HAP-1 (cell line): ENCODE data around the gene CAMK2G.

ENCODE experiments used
- DNase-seq, 2 experiments: peaks; one replicate each; pipeline ENCODE4 v3.0.0-alpha.2; 2016 to 2020; ENCODE audit warnings: low spot score in 2 of 2
- H3K27me3 ChIP-seq: fragments of 250-450 bp; sonication (Bioruptor Pico); 2 replicates; pipeline ENCODE4 v1.5.1; 2020; ENCODE audit warnings: low read depth, mild to moderate bottlenecking, moderate library complexity
- H3K36me3 ChIP-seq: fragments of 250-450 bp; sonication (Bioruptor Pico); replicated peaks from 2 replicates; pipeline ENCODE4 v1.5.1; 2020; ENCODE audit warnings: mild to moderate bottlenecking
- H3K4me1 ChIP-seq: fragments of 250-450 bp; sonication (Bioruptor Pico); 2 replicates; pipeline ENCODE4 v1.5.1; 2020; ENCODE audit warnings: mild to moderate bottlenecking
- H3K4me3 ChIP-seq: fragments of 250-450 bp; sonication (Bioruptor Pico); 2 replicates; pipeline ENCODE4 v1.5.1; 2020; ENCODE audit warnings: mild to moderate bottlenecking, moderate library complexity
- H3K9me3 ChIP-seq: fragments of 250-450 bp; sonication (Bioruptor Pico); 2 replicates; pipeline ENCODE4 v1.5.1; 2020; ENCODE audit warnings: mild to moderate bottlenecking, moderate library complexity
- in situ Hi-C: fragments of 300-500 bp; cut with MboI; formaldehyde crosslinking; loops from 3 replicates; pipeline ENCODE4 v1.14.3; 2020; ENCODE audit warnings: low sequenced_read_pairs, inconsistent platforms, mixed read lengths

The CAMK2G gene

DNA sequence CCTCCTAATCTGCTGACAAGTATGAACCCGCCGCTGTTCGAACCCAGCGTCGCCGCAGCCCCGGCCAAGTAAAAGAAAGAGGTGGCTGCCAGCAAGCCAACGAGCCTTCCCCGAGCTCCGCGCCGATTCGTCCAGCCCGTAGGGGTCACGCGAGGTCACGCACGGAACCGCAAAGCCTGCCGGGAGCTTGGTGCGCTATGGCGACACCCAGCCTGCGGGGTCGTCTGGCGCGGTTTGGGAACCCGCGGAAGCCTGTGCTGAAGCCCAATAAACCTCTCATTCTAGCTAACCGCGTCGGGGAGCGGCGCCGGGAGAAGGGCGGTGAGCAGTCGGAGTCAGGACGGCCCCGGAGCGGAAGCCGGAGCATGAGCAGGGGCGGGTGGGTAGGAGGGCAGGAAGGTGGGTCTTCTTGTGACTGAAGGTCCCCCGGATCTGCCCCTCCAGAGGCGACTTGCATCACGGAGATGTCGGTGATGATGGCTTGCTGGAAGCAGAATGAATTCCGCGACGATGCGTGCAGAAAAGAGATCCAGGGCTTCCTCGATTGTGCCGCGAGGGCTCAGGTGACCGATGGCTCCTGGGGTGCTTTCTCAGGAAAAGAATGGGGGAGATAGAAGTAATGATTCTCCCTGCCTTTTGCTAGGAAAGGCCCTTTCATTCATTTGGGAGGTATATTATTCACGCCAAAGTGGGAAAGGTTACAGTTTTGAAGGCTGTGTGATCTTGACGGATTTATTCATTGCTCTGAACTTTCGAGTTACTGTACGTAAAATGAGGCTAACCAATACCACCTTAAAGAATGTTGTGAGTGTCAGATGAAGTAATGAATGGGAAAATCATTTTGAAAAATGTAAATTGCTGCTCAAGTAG lies 92.2 kb downstream of the CAMK2G start, which contains the start of gene CHCHD1:
TSS of gene CHCHD1 (plus strand) at position 170 of the 870 bp plus-strand sequence. CDS start at position 198, 28 bp downstream.
- Histone ChIP-seq H3K4me3 (peak within 1 kb of the TSS; percentile 91), H3K27me3 (no peaks in the 10 kb centered on the region), H3K36me3 (peaks cover 16% of the 10 kb centered on the region), H3K9me3 (no peaks in the 10 kb centered on the region), H3K4me1 (peaks cover 30% of the 10 kb centered on the region)
- in situ Hi-C loops: no loop called here
- DNase-seq: peak; percentile 82 to 96

DNA sequence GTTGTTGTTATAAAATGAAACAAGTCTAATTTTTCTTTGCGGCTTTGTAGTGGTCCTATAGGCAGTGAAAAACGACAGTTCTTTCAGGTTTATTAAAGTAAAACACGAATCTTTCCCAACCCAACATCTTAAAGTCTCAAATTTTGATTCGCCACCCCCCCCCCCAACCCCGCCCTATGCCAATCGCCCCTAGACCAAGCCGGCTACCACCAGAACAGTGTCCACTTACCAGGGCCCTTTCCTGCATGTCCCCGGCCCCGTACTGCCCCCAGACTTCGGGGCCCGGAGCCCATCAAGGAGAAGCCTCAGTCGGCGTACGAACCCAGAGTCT lies 92.8 kb downstream of the CAMK2G start:
- H3K4me3 ChIP-seq: peak overlapping the region; percentile 91
- H3K27me3 ChIP-seq: no peaks in the 10 kb centered on the region
- peaks cover 21% of the 10 kb centered on the region for H3K36me3 ChIP-seq
- H3K4me1 ChIP-seq: peaks cover 29% of the 10 kb centered on the region
- no peak for DNase-seq
- H3K9me3 ChIP-seq: no peaks in the 10 kb centered on the region
- in situ Hi-C loops: no loop called here

DNA sequence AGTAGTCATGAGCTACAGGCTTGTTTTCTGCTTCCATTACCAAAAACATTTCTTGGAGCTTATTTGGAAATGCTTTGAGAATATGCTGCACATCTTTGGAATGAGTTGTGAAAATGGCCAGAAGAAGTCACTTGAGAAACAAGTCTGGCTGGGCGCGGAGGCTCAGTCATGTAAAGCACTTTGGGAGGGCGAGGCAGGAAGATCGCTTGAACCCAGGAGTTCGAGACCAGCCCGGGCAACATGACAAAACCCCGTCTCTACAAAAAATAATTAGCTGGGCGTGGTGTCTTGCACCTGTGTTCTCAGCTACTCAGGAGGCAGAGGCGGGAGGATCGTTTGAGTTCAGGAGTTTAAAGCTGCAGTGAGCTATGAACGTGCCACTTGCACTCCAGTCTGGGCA lies 93.4 kb downstream of the CAMK2G start:
- no peak for DNase-seq
- Histone ChIP-seq H3K4me1 (peaks cover 28% of the 10 kb centered on the region), H3K4me3 (peak overlapping the region; percentile 91), H3K36me3 (peaks cover 21% of the 10 kb centered on the region), H3K9me3 (no peaks in the 10 kb centered on the region), H3K27me3 (no peaks in the 10 kb centered on the region)
- in situ Hi-C loops: no loop called here

DNA sequence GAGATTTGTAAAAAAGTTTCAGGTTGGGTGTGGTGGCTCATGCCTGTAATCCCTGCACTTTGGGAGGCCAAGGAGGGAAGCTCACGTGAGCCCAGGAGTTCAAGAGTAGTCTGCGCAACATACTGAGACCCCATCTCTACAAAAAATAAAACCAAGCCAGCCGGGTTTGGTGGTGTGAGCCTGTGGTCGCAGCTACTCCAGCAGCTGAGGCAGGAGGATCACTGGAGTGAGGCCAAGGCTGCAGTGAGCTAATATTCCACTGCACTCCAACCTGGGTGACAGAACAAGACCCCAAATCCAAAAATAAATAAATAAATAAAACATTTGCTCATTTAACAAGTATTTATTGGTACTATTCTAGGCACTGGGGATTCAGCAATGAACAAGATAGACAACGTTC lies 94.1 kb downstream of the CAMK2G start:
- peaks cover 26% of the 10 kb centered on the region for H3K36me3 ChIP-seq
- H3K27me3 ChIP-seq: no peaks in the 10 kb centered on the region
- peaks cover 31% of the 10 kb centered on the region for H3K4me1 ChIP-seq
- no peak for DNase-seq
- H3K9me3 ChIP-seq: no peaks in the 10 kb centered on the region
- in situ Hi-C loops: no loop called here
- H3K4me3 ChIP-seq: no peak overlapping the region; the same call in 1 of the 2 replicates

DNA sequence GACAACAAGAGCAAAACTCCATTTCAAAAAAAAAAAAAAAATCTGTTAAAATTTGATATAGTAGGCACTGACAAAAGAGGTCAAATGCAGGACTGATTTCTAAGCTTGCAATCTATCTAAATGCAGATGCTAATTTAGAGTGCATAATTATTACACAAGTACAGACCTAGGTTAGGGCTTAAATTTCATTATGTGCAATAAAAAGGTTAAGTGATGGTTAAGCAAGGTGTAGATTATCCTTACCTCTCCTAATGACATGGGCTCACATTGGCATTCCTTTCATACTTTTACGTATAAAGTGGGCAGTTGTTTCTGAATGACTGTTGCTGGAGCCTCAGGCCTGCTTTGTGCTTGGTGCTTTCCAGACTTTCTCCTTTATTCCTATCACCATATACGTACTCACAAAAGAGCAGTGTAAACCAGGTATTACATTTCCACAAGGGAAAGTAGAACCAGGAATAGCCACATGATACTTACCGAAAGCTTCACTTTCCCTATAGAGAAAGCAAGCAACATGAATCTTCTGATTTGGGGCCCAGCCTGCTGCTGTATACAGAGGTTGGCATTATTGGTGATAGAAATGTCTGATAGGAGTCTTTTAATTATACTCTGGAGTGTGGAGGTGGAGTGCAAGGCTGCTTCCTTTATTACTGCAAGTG lies 94.7 kb downstream of the CAMK2G start:
- H3K36me3 ChIP-seq: peaks cover 26% of the 10 kb centered on the region
- no peaks in the 10 kb centered on the region for H3K27me3 ChIP-seq
- DNase-seq: no peak
- peaks cover 30% of the 10 kb centered on the region for H3K4me1 ChIP-seq
- in situ Hi-C loops: no loop called here
- no peaks in the 10 kb centered on the region for H3K9me3 ChIP-seq
- H3K4me3 ChIP-seq: no peak overlapping the region

DNA sequence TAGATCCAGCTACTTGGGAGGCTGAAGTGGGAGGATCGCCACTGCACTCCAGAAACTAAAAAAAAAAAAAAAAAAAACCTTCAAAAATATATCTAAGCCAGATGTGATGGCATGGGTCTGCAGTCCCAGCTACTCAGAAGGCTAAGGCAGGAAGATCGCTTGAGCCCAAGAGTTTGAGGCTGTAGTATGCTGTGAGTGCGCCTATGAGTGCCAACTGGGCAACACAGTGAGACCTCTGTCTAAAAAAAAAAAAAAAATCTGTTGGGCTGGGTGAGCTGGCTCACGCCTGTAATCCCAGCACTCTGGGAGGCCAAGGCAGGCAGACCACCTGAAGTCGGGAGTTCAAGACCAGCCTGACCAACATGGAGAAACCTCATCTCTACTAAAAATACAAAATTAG lies 95.3 kb downstream of the CAMK2G start:
- no peak for DNase-seq
- Histone ChIP-seq H3K9me3 (no peaks in the 10 kb centered on the region), H3K27me3 (no peaks in the 10 kb centered on the region), H3K4me1 (peaks cover 33% of the 10 kb centered on the region), H3K4me3 (no peak overlapping the region), H3K36me3 (peaks cover 26% of the 10 kb centered on the region)
- in situ Hi-C loops: no loop called here

DNA sequence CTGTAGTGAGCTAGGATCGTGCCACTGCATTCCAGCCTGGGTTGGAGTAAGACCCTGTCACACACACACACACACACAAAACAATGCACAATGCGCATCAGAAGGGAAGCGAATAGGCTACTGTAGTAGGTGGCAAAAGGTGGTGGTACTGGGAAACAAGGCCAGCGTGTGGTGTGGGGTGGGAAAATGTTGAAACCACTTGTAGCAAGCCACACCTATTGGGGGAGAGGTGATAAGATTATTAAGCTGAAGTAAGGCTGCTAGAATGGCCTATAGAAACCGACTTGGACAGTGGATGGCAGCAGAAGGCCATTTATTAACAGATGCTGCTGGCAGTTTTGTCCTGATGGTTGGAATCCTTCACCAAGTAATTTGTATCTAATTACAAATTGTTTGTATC lies 99.7 kb downstream of the CAMK2G start:
- H3K36me3 ChIP-seq: peaks cover 43% of the 10 kb centered on the region
- no peak overlapping the region for H3K4me3 ChIP-seq
- H3K4me1 ChIP-seq: peaks cover 21% of the 10 kb centered on the region
- H3K9me3 ChIP-seq: no peaks in the 10 kb centered on the region
- DNase-seq: no peak
- in situ Hi-C loops: no loop called here
- H3K27me3 ChIP-seq: no peaks in the 10 kb centered on the region

DNA sequence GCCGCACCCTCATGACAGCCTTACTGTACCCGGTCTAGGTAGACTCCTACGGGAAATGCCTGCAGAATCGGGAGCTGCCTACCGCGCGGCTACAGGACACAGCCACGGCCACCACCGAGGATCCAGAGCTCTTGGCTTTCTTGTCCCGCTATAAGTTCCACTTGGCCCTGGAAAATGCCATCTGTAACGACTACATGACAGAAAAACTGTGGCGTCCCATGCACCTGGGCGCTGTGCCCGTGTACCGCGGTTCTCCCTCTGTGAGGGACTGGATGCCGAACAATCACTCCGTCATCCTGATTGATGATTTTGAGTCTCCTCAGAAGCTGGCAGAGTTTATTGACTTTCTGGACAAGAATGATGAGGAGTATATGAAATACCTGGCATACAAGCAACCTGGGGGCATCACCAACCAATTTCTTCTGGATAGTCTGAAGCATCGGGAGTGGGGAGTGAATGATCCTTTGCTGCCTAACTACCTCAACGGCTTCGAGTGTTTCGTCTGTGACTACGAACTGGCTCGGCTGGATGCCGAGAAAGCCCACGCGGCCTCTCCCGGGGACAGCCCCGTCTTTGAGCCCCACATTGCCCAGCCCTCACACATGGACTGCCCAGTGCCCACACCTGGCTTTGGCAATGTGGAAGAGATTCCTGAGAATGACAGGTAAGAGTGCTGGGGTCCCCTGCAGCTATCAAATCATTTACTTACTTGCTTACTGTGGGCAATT lies 101.0 kb downstream of the CAMK2G start:
- in situ Hi-C loops: no loop called here
- peaks cover 18% of the 10 kb centered on the region for H3K4me1 ChIP-seq
- H3K9me3 ChIP-seq: no peaks in the 10 kb centered on the region
- no peak for DNase-seq
- H3K36me3 ChIP-seq: peaks cover 44% of the 10 kb centered on the region
- peak overlapping the region; percentile 74 for H3K4me3 ChIP-seq
- no peaks in the 10 kb centered on the region for H3K27me3 ChIP-seq

DNA sequence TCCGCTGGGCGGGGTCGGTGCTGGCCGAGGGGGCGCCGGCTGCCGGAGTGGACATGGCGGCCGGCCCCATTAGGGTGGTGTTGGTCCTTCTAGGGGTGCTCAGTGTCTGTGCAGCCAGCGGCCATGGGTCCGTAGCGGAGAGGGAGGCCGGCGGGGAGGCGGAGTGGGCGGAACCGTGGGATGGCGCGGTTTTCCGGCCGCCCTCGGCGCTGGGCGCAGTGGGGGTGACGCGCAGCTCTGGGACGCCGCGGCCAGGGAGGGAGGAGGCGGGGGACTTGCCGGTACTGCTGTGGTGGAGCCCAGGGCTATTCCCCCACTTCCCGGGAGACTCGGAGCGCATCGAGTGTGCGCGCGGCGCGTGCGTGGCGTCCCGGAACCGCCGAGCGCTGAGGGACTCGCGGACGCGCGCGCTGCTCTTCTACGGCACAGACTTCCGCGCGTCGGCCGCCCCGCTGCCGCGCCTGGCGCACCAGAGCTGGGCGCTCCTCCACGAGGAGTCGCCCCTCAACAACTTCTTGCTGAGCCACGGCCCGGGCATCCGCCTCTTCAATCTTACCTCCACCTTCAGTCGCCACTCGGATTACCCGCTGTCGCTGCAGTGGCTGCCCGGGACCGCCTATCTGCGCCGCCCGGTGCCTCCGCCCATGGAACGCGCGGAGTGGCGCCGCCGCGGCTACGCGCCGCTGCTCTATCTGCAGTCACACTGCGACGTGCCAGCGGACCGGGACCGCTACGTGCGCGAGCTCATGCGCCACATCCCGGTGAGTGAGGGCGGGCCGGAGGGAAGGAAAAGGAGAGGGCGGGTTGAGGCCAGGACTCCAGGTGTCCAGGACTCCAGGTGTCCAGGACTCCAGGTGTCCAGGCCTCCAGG lies 101.8 kb downstream of the CAMK2G start:
- H3K27me3 ChIP-seq: no peaks in the 10 kb centered on the region
- DNase-seq: peak; percentile 30 to 72
- peaks cover 52% of the 10 kb centered on the region for H3K36me3 ChIP-seq
- no peaks in the 10 kb centered on the region for H3K9me3 ChIP-seq
- peak overlapping the region; percentile 74 for H3K4me3 ChIP-seq
- in situ Hi-C loops: no loop called here
- peaks cover 18% of the 10 kb centered on the region for H3K4me1 ChIP-seq

DNA sequence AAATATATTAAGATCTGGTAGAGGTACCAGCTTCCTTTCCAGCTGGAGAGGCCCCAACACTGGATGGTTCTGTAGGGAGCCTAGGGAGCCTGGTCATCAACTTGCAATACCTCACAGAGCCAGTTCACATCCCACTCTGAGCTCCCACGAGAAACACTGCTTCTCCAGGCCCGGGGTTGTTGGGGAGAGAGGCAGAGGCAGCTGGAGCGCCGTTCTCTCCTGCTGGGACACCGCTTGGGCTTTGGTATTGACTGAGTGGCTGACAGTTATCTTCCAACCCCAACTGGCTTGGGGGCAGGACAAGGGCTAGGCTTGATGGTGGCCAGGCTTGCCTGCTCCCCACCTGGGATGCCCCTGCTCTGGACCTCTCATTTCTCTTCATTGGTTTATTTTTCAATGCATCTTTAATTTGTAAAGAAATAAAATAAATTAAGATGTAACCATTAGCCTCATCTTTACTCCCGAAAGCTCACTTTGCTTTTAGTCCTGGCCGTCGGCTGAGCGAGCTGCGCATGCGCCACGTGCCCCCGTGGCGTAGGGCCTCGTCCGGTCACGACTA lies 102.6 kb downstream of the CAMK2G start:
- Histone ChIP-seq H3K9me3 (no peaks in the 10 kb centered on the region), H3K4me1 (peaks cover 18% of the 10 kb centered on the region), H3K27me3 (no peaks in the 10 kb centered on the region), H3K4me3 (peak overlapping the region; percentile 74), H3K36me3 (peaks cover 56% of the 10 kb centered on the region)
- in situ Hi-C loops: no loop called here
- peak in 1 of 2 experiments; percentile 24 for DNase-seq

DNA sequence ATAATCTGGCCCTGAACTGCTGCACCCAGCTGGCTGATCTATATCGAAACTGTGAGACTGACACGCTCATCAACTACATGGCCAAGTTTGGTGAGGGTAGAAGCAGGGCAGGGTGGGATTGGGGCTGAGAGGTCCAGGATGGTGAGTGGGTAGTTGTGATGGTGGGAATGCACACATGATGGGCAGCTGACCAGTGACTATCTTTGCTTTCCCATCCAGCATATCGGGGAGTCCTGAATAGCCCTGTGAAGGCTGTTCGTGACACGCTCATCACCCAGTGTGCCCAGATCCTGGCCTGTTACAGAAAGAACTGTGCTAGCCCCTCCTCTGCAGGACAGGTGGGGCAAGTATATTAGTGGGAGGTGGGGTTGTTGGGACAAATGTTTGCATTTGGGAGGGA lies 105.0 kb downstream of the CAMK2G start:
- H3K4me3 ChIP-seq: no peak overlapping the region
- DNase-seq: no peak
- H3K36me3 ChIP-seq: peaks cover 70% of the 10 kb centered on the region
- in situ Hi-C loops: no loop called here
- no peaks in the 10 kb centered on the region for H3K27me3 ChIP-seq
- H3K4me1 ChIP-seq: peaks cover 10% of the 10 kb centered on the region
- no peaks in the 10 kb centered on the region for H3K9me3 ChIP-seq

DNA sequence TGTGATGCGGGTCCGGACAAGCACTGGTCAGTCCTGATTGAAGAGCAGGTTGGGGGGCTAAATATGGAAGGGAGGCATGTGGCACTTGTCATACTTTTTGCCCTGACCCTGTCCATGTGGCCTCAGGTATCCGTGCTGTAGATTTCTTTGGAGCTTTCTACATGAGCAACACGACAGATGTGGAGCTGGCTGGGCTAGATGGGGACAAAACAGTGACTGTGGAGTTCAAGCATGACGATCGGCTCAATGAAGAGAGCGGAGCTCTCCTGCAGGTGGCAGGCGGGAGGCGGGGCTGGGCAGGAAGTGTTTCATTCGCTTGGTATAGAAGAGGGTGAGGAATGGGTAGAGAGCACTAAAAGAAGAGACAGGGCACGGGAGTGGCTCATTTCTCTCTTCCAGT lies 105.5 kb downstream of the CAMK2G start:
- Histone ChIP-seq H3K4me3 (no peak overlapping the region), H3K9me3 (no peaks in the 10 kb centered on the region), H3K36me3 (peaks cover 74% of the 10 kb centered on the region), H3K4me1 (peaks cover 7% of the 10 kb centered on the region), H3K27me3 (no peaks in the 10 kb centered on the region)
- DNase-seq: no peak
- in situ Hi-C loops: no loop called here

DNA sequence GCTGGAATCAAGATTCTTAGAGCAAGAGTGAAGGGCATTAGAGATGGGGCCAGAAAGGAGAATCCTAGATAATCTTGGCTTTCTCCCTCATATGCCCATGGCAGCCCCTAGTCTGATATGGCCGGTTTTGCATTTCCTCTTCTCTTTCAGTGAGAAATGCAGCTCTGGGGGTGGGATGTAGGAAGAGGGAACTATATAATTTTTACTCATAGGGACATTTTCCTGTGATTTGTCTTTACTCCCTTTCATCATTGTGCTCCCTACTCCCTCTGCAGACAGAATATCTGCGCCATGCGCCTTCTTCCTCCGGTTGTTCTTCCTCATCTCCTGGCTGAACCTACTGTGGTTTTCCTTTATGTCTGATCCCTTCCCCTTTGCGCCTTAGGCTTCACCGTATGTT lies 109.3 kb downstream of the CAMK2G start:
- in situ Hi-C loops: no loop called here
- Histone ChIP-seq H3K27me3 (no peaks in the 10 kb centered on the region), H3K36me3 (peaks cover 92% of the 10 kb centered on the region), H3K9me3 (no peaks in the 10 kb centered on the region), H3K4me1 (no peaks in the 10 kb centered on the region), H3K4me3 (no peak overlapping the region)
- no peak for DNase-seq
